Measurements from ENCODE around the gene EML1. TPM values are rescaled to one million over a fixed set of nuclear protein-coding genes. Genes with fewer than 3 reads are reported as not detected.
A peak's percentile ranks its signal among the peaks of the same experiment; 100 is the strongest.

Gene EML1
- total RNA-seq, 1 donor from 2014 or later, result 57.2 TPM

DNA sequence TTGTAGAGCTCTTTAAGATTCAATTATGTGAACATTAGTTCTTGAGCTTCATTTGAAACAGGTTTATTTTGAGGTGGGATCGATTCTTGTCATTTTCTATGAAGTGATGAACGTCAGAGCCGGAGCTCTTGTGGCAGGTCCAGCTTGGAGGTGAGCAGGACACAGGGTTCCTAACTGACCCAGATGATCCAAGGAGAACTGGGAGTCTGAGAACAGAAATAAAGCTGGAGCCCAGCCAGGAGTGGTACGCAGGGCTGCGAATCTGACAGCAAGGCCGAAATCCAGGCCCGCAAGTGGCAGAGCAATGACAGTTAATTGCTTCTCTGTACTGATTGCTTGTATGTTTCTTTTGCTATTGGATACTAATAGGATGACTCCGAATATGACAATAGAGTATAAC is 46.5 kb downstream of the EML1 start:
- Histone ChIP-seq H3K4me2 (no peak overlapping the region), H3K79me2 (ENCODE audit: low read depth) (peaks cover 96% of the 10 kb centered on the region), H3K27me3 (no peaks in the 10 kb centered on the region), H3K4me1 (peaks cover 63% of the 10 kb centered on the region), H4K20me1 (ENCODE audit: low read depth) (peaks cover 55% of the 10 kb centered on the region), H3K36me3 (no peaks in the 10 kb centered on the region), H3F3A (ENCODE audit: low read depth) (peaks cover 63% of the 10 kb centered on the region), H3K4me3 (no peak overlapping the region), H3K27ac (peak overlapping the region; percentile 80), H3K9ac (no peak overlapping the region), H3K9me3 (ENCODE audit: low read depth) (no peaks in the 10 kb centered on the region), H2AFZ (replicated peaks) (no peak overlapping the region)
- H3K27me3 Mint-ChIP-seq (ENCODE audit: insufficient read depth, low read depth), result no peaks in the 10 kb centered on the region
- H3K4me3 Mint-ChIP-seq, result no peak overlapping the region
- peaks cover 4% of the 10 kb centered on the region for H3K36me3 Mint-ChIP-seq
- peaks cover 30% of the 10 kb centered on the region for H3K4me1 Mint-ChIP-seq
- no peak overlapping the region for H3K27ac Mint-ChIP-seq
- TF ChIP-seq, protein P1, sequence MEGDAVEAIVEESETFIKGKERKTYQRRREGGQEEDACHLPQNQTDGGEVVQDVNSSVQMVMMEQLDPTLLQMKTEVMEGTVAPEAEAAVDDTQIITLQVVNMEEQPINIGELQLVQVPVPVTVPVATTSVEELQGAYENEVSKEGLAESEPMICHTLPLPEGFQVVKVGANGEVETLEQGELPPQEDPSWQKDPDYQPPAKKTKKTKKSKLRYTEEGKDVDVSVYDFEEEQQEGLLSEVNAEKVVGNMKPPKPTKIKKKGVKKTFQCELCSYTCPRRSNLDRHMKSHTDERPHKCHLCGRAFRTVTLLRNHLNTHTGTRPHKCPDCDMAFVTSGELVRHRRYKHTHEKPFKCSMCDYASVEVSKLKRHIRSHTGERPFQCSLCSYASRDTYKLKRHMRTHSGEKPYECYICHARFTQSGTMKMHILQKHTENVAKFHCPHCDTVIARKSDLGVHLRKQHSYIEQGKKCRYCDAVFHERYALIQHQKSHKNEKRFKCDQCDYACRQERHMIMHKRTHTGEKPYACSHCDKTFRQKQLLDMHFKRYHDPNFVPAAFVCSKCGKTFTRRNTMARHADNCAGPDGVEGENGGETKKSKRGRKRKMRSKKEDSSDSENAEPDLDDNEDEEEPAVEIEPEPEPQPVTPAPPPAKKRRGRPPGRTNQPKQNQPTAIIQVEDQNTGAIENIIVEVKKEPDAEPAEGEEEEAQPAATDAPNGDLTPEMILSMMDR (IDR thresholded peaks at IDR 0.05), result no peak
- TF ChIP-seq EZH2phosphoT487 (IDR thresholded peaks at IDR 0.05) (no peak), EZH2 (IDR thresholded peaks at IDR 0.05) (no peak)
- peaks cover 3% of the 10 kb centered on the region for H3K9me3 Mint-ChIP-seq
- no peak for DNase-seq (ENCODE audit: low spot score)

DNA sequence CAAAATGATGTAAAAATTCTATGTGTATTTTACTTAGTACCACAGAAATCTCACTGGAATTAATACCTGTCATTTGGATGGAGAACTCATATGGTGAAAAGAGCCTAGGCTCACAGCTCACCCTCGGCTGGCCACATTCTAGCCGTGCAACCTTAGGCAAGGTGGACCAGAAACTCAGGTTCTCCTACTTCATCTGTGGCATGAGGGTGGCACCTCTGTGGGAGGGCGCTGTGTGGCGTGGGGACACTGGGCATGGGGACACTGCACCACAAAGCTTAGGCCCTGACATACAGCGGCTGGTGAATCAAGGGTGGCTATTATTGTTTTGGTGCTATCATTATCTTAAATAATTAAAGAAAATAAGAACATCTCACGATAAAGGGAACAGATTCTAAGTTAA is 47.1 kb downstream of the EML1 start:
- Histone ChIP-seq H3K4me3 (no peak overlapping the region), H3K79me2 (ENCODE audit: low read depth) (peaks cover 96% of the 10 kb centered on the region), H3K36me3 (no peaks in the 10 kb centered on the region), H3K4me1 (peaks cover 63% of the 10 kb centered on the region), H3K4me2 (no peak overlapping the region), H3K9me3 (ENCODE audit: low read depth) (no peaks in the 10 kb centered on the region), H2AFZ (replicated peaks) (no peak overlapping the region), H4K20me1 (ENCODE audit: low read depth) (peaks cover 55% of the 10 kb centered on the region), H3K27ac (no peak overlapping the region), H3F3A (ENCODE audit: low read depth) (peaks cover 63% of the 10 kb centered on the region), H3K9ac (no peak overlapping the region), H3K27me3 (no peaks in the 10 kb centered on the region)
- TF ChIP-seq, protein P1 (IDR thresholded peaks at IDR 0.05), result no peak
- no peak for TF ChIP-seq EZH2 (IDR thresholded peaks at IDR 0.05)
- TF ChIP-seq EZH2phosphoT487 (IDR thresholded peaks at IDR 0.05), result no peak
- no peak for DNase-seq (ENCODE audit: low spot score)
- Mint-ChIP-seq H3K4me1 (peaks cover 30% of the 10 kb centered on the region), H3K4me3 (no peak overlapping the region), H3K27me3 (ENCODE audit: insufficient read depth, low read depth) (no peaks in the 10 kb centered on the region), H3K36me3 (peaks cover 6% of the 10 kb centered on the region), H3K27ac (no peak overlapping the region), H3K9me3 (peaks cover 1% of the 10 kb centered on the region)

DNA sequence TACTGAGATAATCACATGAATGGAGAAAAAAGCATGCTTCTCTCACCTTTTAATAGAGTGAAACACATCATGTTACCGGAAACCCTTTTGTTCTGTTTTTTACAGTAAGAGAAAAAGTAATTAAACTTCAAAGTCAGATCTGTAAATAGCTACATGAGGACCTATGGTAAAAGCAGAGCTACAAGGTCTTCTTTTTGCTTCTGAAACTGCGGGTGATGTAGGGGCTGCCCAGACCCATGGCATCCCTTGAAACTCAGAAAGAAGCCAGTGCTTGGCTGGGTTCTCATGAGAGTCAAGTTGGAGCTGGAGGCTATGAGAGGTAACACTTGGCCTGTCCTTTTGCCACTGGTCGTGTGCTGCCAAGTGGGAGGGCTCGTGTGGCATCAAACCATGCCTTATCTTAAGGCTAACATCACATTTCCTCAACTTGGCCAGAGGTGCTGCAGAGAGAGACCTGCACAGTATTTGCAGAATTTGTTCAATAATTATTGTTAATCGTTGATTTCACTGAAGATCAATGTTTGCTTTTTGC is 47.6 kb downstream of the EML1 start:
- H3K36me3 ChIP-seq, result no peaks in the 10 kb centered on the region
- H4K20me1 ChIP-seq (ENCODE audit: low read depth), result peaks cover 55% of the 10 kb centered on the region
- H3K27ac Mint-ChIP-seq, result no peak overlapping the region
- H3K79me2 ChIP-seq (ENCODE audit: low read depth), result peaks cover 95% of the 10 kb centered on the region
- no peaks in the 10 kb centered on the region for H3K9me3 Mint-ChIP-seq
- no peak overlapping the region for H3K4me2 ChIP-seq
- H3K9ac ChIP-seq, result no peak overlapping the region
- H3K4me1 Mint-ChIP-seq, result peaks cover 30% of the 10 kb centered on the region
- H3K27me3 Mint-ChIP-seq (ENCODE audit: insufficient read depth, low read depth), result no peaks in the 10 kb centered on the region
- H3K9me3 ChIP-seq (ENCODE audit: low read depth), result no peaks in the 10 kb centered on the region
- no peak overlapping the region for H3K27ac ChIP-seq
- no peaks in the 10 kb centered on the region for H3K27me3 ChIP-seq
- H3K4me3 ChIP-seq, result no peak overlapping the region
- no peak for TF ChIP-seq EZH2phosphoT487 (IDR thresholded peaks at IDR 0.05)
- TF ChIP-seq, protein P1 (IDR thresholded peaks at IDR 0.05), result no peak
- TF ChIP-seq EZH2 (IDR thresholded peaks at IDR 0.05), result no peak
- peaks cover 7% of the 10 kb centered on the region for H3K36me3 Mint-ChIP-seq
- peaks cover 63% of the 10 kb centered on the region for H3F3A ChIP-seq (ENCODE audit: low read depth)
- H2AFZ ChIP-seq (replicated peaks), result no peak overlapping the region
- peaks cover 63% of the 10 kb centered on the region for H3K4me1 ChIP-seq
- H3K4me3 Mint-ChIP-seq, result no peak overlapping the region
- no peak for DNase-seq (ENCODE audit: low spot score)

Data from neural progenitor cell (in vitro differentiated cells).